Activated naive CD4-positive, alpha-beta T cell treated with anti-CD3 and anti-CD28 coated beads, Interleukin-2, amount 50 U/mL, for 24 hours (primary cell): ENCODE measurements around the gene ODAD4.

Experiments used
- H3K27ac Mint-ChIP-seq: one replicate; pipeline ENCODE4 v1.8.0; 2021; ENCODE audit warnings: mild to moderate bottlenecking, mixed read lengths
- H3K27me3 Mint-ChIP-seq: one replicate; pipeline ENCODE4 v1.8.0; 2021; ENCODE audit warnings: mixed read lengths
- H3K36me3 Mint-ChIP-seq: one replicate; pipeline ENCODE4 v1.8.0; 2021; ENCODE audit warnings: mixed read lengths
- H3K4me1 Mint-ChIP-seq: one replicate; pipeline ENCODE4 v1.8.0; 2021; ENCODE audit warnings: mixed read lengths
- H3K4me3 Mint-ChIP-seq: one replicate; pipeline ENCODE4 v1.8.0; 2021; ENCODE audit warnings: mild to moderate bottlenecking, mixed read lengths
- H3K9me3 Mint-ChIP-seq: one replicate; pipeline ENCODE4 v1.8.0; 2021; ENCODE audit warnings: mixed read lengths

The ODAD4 gene

GRCh38 chr17:41930009-41930832 lies at the start of gene ODAD4:
ODAD4 (plus strand) TSS chr17:41930617; CDS start chr17:41930724, 107 bp downstream.
- Mint-ChIP-seq H3K27ac (peak within 1 kb of the TSS; percentile 96), H3K9me3 (no peaks in the 10 kb centered on the region), H3K4me3 (peak within 1 kb of the TSS; percentile 98), H3K4me1 (peaks cover 24% of the 10 kb centered on the region), H3K36me3 (peaks cover 2% of the 10 kb centered on the region), H3K27me3 (no peaks in the 10 kb centered on the region)

GRCh38 chr17:41882756-41883155 lies 47.7 kb upstream of the ODAD4 start:
- H3K27ac Mint-ChIP-seq: no peak overlapping the region
- H3K9me3 Mint-ChIP-seq: no peaks in the 10 kb centered on the region
- no peaks in the 10 kb centered on the region for H3K27me3 Mint-ChIP-seq
- peaks cover 11% of the 10 kb centered on the region for H3K36me3 Mint-ChIP-seq
- no peak overlapping the region for H3K4me3 Mint-ChIP-seq
- no peaks in the 10 kb centered on the region for H3K4me1 Mint-ChIP-seq

- H3K27me3 Mint-ChIP-seq: no peaks in the 10 kb centered on the region
- no peaks in the 10 kb centered on the region for H3K9me3 Mint-ChIP-seq
- H3K4me3 Mint-ChIP-seq: no peak overlapping the region
- H3K27ac Mint-ChIP-seq: no peak overlapping the region
- H3K4me1 Mint-ChIP-seq: no peaks in the 10 kb centered on the region
- H3K36me3 Mint-ChIP-seq: peaks cover 7% of the 10 kb centered on the region
Measured at GRCh38 chr17:41885733-41886132, 44.7 kb upstream of the ODAD4 start.

GRCh38 chr17:41888332-41888965 lies 42.0 kb upstream of the ODAD4 start:
- Mint-ChIP-seq H3K27me3 (no peaks in the 10 kb centered on the region), H3K4me3 (no peak overlapping the region), H3K4me1 (no peaks in the 10 kb centered on the region), H3K27ac (no peak overlapping the region), H3K36me3 (peaks cover 5% of the 10 kb centered on the region), H3K9me3 (no peaks in the 10 kb centered on the region)

- no peaks in the 10 kb centered on the region for H3K4me1 Mint-ChIP-seq
- no peaks in the 10 kb centered on the region for H3K9me3 Mint-ChIP-seq
- H3K27me3 Mint-ChIP-seq: no peaks in the 10 kb centered on the region
- no peak overlapping the region for H3K4me3 Mint-ChIP-seq
- peaks cover 6% of the 10 kb centered on the region for H3K36me3 Mint-ChIP-seq
- no peak overlapping the region for H3K27ac Mint-ChIP-seq
Measured at GRCh38 chr17:41891135-41892020, 39.0 kb upstream of the ODAD4 start.

- H3K9me3 Mint-ChIP-seq: no peaks in the 10 kb centered on the region
- H3K36me3 Mint-ChIP-seq: peaks cover 8% of the 10 kb centered on the region
- H3K27ac Mint-ChIP-seq: no peak overlapping the region
- H3K27me3 Mint-ChIP-seq: no peaks in the 10 kb centered on the region
- H3K4me1 Mint-ChIP-seq: no peaks in the 10 kb centered on the region
- H3K4me3 Mint-ChIP-seq: no peak overlapping the region
Measured at GRCh38 chr17:41892021-41892376, 38.4 kb upstream of the ODAD4 start.

- Mint-ChIP-seq H3K4me1 (no peaks in the 10 kb centered on the region), H3K36me3 (peaks cover 8% of the 10 kb centered on the region), H3K9me3 (no peaks in the 10 kb centered on the region), H3K27me3 (no peaks in the 10 kb centered on the region), H3K27ac (no peak overlapping the region), H3K4me3 (no peak overlapping the region)
Measured at GRCh38 chr17:41893384-41893783, 37.0 kb upstream of the ODAD4 start.

- Mint-ChIP-seq H3K27me3 (no peaks in the 10 kb centered on the region), H3K4me1 (no peaks in the 10 kb centered on the region), H3K27ac (no peak overlapping the region), H3K36me3 (peaks cover 12% of the 10 kb centered on the region), H3K4me3 (no peak overlapping the region), H3K9me3 (no peaks in the 10 kb centered on the region)
Measured at GRCh38 chr17:41894791-41895331, 35.6 kb upstream of the ODAD4 start.

GRCh38 chr17:41895617-41896016 lies 34.8 kb upstream of the ODAD4 start:
- H3K27me3 Mint-ChIP-seq: no peaks in the 10 kb centered on the region
- H3K36me3 Mint-ChIP-seq: peaks cover 12% of the 10 kb centered on the region
- no peaks in the 10 kb centered on the region for H3K9me3 Mint-ChIP-seq
- no peak overlapping the region for H3K4me3 Mint-ChIP-seq
- no peak overlapping the region for H3K27ac Mint-ChIP-seq
- no peaks in the 10 kb centered on the region for H3K4me1 Mint-ChIP-seq

- no peaks in the 10 kb centered on the region for H3K9me3 Mint-ChIP-seq
- no peak overlapping the region for H3K27ac Mint-ChIP-seq
- peaks cover 20% of the 10 kb centered on the region for H3K36me3 Mint-ChIP-seq
- no peak overlapping the region for H3K4me3 Mint-ChIP-seq
- no peaks in the 10 kb centered on the region for H3K4me1 Mint-ChIP-seq
- no peaks in the 10 kb centered on the region for H3K27me3 Mint-ChIP-seq
Measured at GRCh38 chr17:41896726-41897125, 33.7 kb upstream of the ODAD4 start.

GRCh38 chr17:41901646-41902045 lies 28.8 kb upstream of the ODAD4 start:
- no peak overlapping the region for H3K27ac Mint-ChIP-seq
- H3K36me3 Mint-ChIP-seq: peaks cover 18% of the 10 kb centered on the region
- H3K4me3 Mint-ChIP-seq: no peak overlapping the region
- H3K9me3 Mint-ChIP-seq: no peaks in the 10 kb centered on the region
- no peaks in the 10 kb centered on the region for H3K27me3 Mint-ChIP-seq
- no peaks in the 10 kb centered on the region for H3K4me1 Mint-ChIP-seq

- Mint-ChIP-seq H3K36me3 (peaks cover 19% of the 10 kb centered on the region), H3K9me3 (no peaks in the 10 kb centered on the region), H3K4me1 (no peaks in the 10 kb centered on the region), H3K27ac (no peak overlapping the region), H3K27me3 (no peaks in the 10 kb centered on the region), H3K4me3 (no peak overlapping the region)
Measured at GRCh38 chr17:41904242-41904841, 26.1 kb upstream of the ODAD4 start.

- H3K36me3 Mint-ChIP-seq: peaks cover 20% of the 10 kb centered on the region
- no peak overlapping the region for H3K27ac Mint-ChIP-seq
- no peaks in the 10 kb centered on the region for H3K4me1 Mint-ChIP-seq
- H3K9me3 Mint-ChIP-seq: no peaks in the 10 kb centered on the region
- H3K4me3 Mint-ChIP-seq: no peak overlapping the region
- no peaks in the 10 kb centered on the region for H3K27me3 Mint-ChIP-seq
Measured at GRCh38 chr17:41905172-41905571, 25.2 kb upstream of the ODAD4 start.

GRCh38 chr17:41906465-41907184 lies 23.8 kb upstream of the ODAD4 start:
- peaks cover 13% of the 10 kb centered on the region for H3K36me3 Mint-ChIP-seq
- no peaks in the 10 kb centered on the region for H3K9me3 Mint-ChIP-seq
- no peak overlapping the region for H3K4me3 Mint-ChIP-seq
- H3K27ac Mint-ChIP-seq: no peak overlapping the region
- H3K4me1 Mint-ChIP-seq: no peaks in the 10 kb centered on the region
- no peaks in the 10 kb centered on the region for H3K27me3 Mint-ChIP-seq

- H3K9me3 Mint-ChIP-seq: no peaks in the 10 kb centered on the region
- H3K27ac Mint-ChIP-seq: no peak overlapping the region
- H3K27me3 Mint-ChIP-seq: no peaks in the 10 kb centered on the region
- no peaks in the 10 kb centered on the region for H3K4me1 Mint-ChIP-seq
- H3K4me3 Mint-ChIP-seq: no peak overlapping the region
- peaks cover 12% of the 10 kb centered on the region for H3K36me3 Mint-ChIP-seq
Measured at GRCh38 chr17:41907185-41907556, 23.2 kb upstream of the ODAD4 start.
